ENCODE measurements around the gene GRIN2B. TPM values are rescaled to one million over a fixed set of nuclear protein-coding genes. Genes with fewer than 3 reads are reported as not detected.
A peak's percentile ranks its signal among the peaks of the same experiment; 100 is the strongest.

The GRIN2B gene
- total RNA-seq, 1 donor from 2014 or later, result 0.02 TPM

DNA sequence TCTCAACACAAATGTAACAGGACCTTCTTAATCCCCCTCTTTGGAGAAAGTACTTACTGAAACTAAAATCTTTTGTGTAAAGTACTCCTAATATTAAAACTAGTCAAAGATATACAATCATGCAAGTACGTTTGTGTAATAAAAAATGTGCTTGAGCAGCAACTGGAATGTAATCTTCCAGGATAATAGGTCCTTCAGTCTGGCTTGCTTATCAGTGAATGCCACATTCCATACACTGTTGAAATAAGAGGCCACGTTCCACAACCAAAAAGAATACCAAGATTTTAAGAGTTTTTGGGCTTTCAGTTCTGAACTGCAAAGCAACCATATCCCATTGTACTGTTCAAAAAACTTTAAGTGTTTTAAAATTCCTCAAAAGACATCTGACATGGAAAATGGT, 26.2 kb upstream of the GRIN2B start:
- TF ChIP-seq, protein P1, sequence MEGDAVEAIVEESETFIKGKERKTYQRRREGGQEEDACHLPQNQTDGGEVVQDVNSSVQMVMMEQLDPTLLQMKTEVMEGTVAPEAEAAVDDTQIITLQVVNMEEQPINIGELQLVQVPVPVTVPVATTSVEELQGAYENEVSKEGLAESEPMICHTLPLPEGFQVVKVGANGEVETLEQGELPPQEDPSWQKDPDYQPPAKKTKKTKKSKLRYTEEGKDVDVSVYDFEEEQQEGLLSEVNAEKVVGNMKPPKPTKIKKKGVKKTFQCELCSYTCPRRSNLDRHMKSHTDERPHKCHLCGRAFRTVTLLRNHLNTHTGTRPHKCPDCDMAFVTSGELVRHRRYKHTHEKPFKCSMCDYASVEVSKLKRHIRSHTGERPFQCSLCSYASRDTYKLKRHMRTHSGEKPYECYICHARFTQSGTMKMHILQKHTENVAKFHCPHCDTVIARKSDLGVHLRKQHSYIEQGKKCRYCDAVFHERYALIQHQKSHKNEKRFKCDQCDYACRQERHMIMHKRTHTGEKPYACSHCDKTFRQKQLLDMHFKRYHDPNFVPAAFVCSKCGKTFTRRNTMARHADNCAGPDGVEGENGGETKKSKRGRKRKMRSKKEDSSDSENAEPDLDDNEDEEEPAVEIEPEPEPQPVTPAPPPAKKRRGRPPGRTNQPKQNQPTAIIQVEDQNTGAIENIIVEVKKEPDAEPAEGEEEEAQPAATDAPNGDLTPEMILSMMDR (IDR thresholded peaks at IDR 0.05; ENCODE audit: partially characterized antibody, unreplicated experiment), result no peak
- H3K27me3 Mint-ChIP-seq (ENCODE audit: unreplicated experiment), result no peaks in the 10 kb centered on the region
- H3K9me3 Mint-ChIP-seq (ENCODE audit: unreplicated experiment), result no peaks in the 10 kb centered on the region
- no peak for DNase-seq
- no peaks in the 10 kb centered on the region for H3K36me3 Mint-ChIP-seq (ENCODE audit: unreplicated experiment)
- no peak overlapping the region for H3K27ac Mint-ChIP-seq (ENCODE audit: unreplicated experiment)
- H3K4me1 Mint-ChIP-seq (ENCODE audit: low read depth, unreplicated experiment), result no peaks in the 10 kb centered on the region
- H3K4me3 Mint-ChIP-seq (ENCODE audit: unreplicated experiment), result no peak overlapping the region

DNA sequence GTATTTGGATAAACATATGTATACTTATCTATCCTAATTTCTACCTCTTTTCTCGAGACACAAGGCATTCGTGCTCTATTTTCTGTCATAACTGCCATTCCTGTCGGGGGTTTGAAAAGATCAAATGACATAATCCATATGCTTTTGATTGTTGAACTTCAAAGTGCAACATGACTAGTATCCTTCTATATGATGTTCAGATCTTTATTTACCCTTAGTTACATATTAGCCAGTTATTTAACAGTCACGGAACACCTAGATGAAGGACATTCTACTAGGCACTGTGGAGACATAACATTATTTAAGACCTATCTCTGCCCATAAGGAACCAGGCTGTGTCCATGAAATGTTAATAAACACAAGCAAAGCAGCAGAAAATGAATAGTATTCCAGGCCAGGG, 11.2 kb upstream of the GRIN2B start:
- Mint-ChIP-seq H3K27ac (ENCODE audit: unreplicated experiment) (no peak overlapping the region), H3K36me3 (ENCODE audit: unreplicated experiment) (no peaks in the 10 kb centered on the region), H3K4me3 (ENCODE audit: unreplicated experiment) (no peak overlapping the region), H3K27me3 (ENCODE audit: unreplicated experiment) (no peaks in the 10 kb centered on the region), H3K4me1 (ENCODE audit: low read depth, unreplicated experiment) (no peaks in the 10 kb centered on the region), H3K9me3 (ENCODE audit: unreplicated experiment) (no peaks in the 10 kb centered on the region)
- TF ChIP-seq, protein P1 (IDR thresholded peaks at IDR 0.05; ENCODE audit: partially characterized antibody, unreplicated experiment), result no peak
- no peak for DNase-seq

DNA sequence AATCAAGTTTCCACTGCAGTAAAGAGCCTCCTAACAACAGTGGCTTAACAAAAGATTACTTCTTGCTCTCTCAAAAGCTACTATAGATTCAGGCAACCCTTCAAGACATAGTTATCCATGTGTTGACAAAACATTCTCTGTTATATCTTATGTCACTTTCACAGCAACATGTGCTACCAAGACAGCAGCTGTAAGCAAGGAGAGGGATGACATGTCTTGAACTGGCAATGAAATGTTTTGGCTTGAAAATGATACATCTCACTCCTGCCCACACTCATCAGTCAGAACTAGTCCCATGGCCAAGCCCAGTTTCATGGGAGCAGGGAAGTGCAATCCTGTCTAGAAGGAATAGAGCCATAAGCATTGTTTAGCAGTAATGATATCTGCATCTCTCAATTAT, 10.7 kb upstream of the GRIN2B start:
- no peak for DNase-seq
- Mint-ChIP-seq H3K27me3 (ENCODE audit: unreplicated experiment) (no peaks in the 10 kb centered on the region), H3K9me3 (ENCODE audit: unreplicated experiment) (no peaks in the 10 kb centered on the region), H3K4me3 (ENCODE audit: unreplicated experiment) (no peak overlapping the region), H3K4me1 (ENCODE audit: low read depth, unreplicated experiment) (no peaks in the 10 kb centered on the region), H3K36me3 (ENCODE audit: unreplicated experiment) (no peaks in the 10 kb centered on the region), H3K27ac (ENCODE audit: unreplicated experiment) (no peak overlapping the region)
- TF ChIP-seq, protein P1 (IDR thresholded peaks at IDR 0.05; ENCODE audit: partially characterized antibody, unreplicated experiment), result no peak

DNA sequence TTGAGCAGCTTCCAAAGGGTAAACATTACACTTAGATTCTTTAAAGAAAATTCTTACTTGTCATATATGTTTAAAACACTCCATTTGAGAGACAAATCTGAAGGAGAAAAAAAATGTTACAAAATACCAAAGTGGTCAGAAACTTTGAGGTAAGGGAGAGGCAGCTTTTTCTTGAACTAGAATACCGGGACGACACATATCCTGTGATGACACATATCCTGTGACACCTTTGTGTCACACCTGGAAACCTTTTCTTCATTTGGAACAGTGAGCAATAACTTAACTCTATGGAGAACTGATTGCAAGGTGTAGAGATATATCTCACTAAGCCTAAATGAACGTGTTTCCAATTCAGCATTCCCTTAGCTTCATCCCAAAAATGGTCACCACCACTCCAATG, 4.6 kb upstream of the GRIN2B start:
- H3K4me1 Mint-ChIP-seq (ENCODE audit: low read depth, unreplicated experiment), result no peaks in the 10 kb centered on the region
- no peaks in the 10 kb centered on the region for H3K36me3 Mint-ChIP-seq (ENCODE audit: unreplicated experiment)
- H3K4me3 Mint-ChIP-seq (ENCODE audit: unreplicated experiment), result no peak overlapping the region

DNA sequence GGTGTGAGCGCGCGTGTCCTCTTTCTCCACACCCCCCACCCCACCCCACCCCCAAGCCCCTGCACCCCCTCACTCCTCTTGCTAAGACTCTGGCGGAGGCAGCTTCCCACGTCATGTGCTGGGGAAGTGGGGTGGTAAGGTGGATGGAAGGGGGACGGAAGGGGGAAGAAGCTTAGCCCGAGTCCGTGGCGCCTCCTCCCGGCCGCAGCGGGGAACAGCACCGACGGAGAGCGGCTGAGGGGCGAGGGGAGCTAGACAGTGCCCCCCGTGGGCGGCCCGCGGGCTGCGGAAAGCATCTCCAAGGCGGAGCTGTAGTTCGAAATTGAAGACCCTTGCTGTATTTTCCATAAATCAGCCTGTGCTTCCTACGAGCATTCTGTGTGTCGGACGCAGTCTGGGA, 588 bp upstream of the GRIN2B start:
- TF ChIP-seq, protein P1 (IDR thresholded peaks at IDR 0.05; ENCODE audit: partially characterized antibody, unreplicated experiment), result peak; percentile 68
- no peaks in the 10 kb centered on the region for H3K36me3 Mint-ChIP-seq (ENCODE audit: unreplicated experiment)
- no peak overlapping the region for H3K4me3 Mint-ChIP-seq (ENCODE audit: unreplicated experiment)
- peaks cover 18% of the 10 kb centered on the region for H3K27me3 Mint-ChIP-seq (ENCODE audit: unreplicated experiment)
- peaks cover 7% of the 10 kb centered on the region for H3K9me3 Mint-ChIP-seq (ENCODE audit: unreplicated experiment)
- DNase-seq, result peak; percentile 76
- no peak overlapping the region for H3K27ac Mint-ChIP-seq (ENCODE audit: unreplicated experiment)
- H3K4me1 Mint-ChIP-seq (ENCODE audit: low read depth, unreplicated experiment), result peaks cover 5% of the 10 kb centered on the region

More for the DNA sequence above, 4.6 kb upstream of the GRIN2B start:
- Mint-ChIP-seq H3K9me3 (ENCODE audit: unreplicated experiment) (peaks cover 5% of the 10 kb centered on the region), H3K27ac (ENCODE audit: unreplicated experiment) (no peak overlapping the region), H3K27me3 (ENCODE audit: unreplicated experiment) (peaks cover 8% of the 10 kb centered on the region)
- TF ChIP-seq, protein P1 (IDR thresholded peaks at IDR 0.05; ENCODE audit: partially characterized antibody, unreplicated experiment), result no peak
- DNase-seq, result no peak
